ENCODE data around the gene SSC4D. TPM values are rescaled to one million over a fixed set of nuclear protein-coding genes. Genes with fewer than 3 reads are reported as not detected.
"Not testable (repeated sequence)": the region's sequence is repeated elsewhere in the genome, so short reads cannot be mapped to it uniquely, and the experiment has no call there.

The SSC4D gene
- total and polyA plus RNA-seq, 2 donors (not counting 1 experiment from before 2014, with no cell fraction given) = 0.33 to 0.42 TPM

- no peak for TF ChIP-seq CTCF (conservative IDR thresholded peaks at IDR 0.05 in 1 of 2, IDR thresholded peaks at IDR 0.05 in 1 of 2; ENCODE audit: low read depth in 1 of 2, low read length in 2 of 2)
- no peak for TF ChIP-seq EZH2 (IDR thresholded peaks at IDR 0.05; ENCODE audit: low read length, missing control alignments)
- H3K4me3 ChIP-seq (replicated peaks in 1 of 4; ENCODE audit: control extremely low read depth in 1 of 4, insufficient read depth in 1 of 4, low read depth in 3 of 4, low read length in 4 of 4) = no peak overlapping the region
- H3K4me1 ChIP-seq (ENCODE audit: control insufficient read depth, extremely low read depth, insufficient read depth, low read length) = peaks cover 8% of the 10 kb centered on the region
- no peak overlapping the region for H3K4me2 ChIP-seq (ENCODE audit: extremely low read depth, insufficient read depth, low read length)
- no peak overlapping the region for H3K27ac ChIP-seq (ENCODE audit: insufficient read depth, low read length)
- H4K20me1 ChIP-seq (ENCODE audit: control insufficient read depth, extremely low read depth, insufficient read depth, low read length) = no peaks in the 10 kb centered on the region
- DNase-seq (ENCODE audit: low read depth in 2 of 2) = no peak
- H3K9ac ChIP-seq (ENCODE audit: insufficient read depth, low read length) = no peak overlapping the region
- no peaks in the 10 kb centered on the region for H3K79me2 ChIP-seq (ENCODE audit: control insufficient read depth, insufficient read depth, low read length)
- no peaks in the 10 kb centered on the region for H3K9me3 ChIP-seq (ENCODE audit: control insufficient read depth, insufficient read depth, low read depth, low read length)
- no peak overlapping the region for H2AFZ ChIP-seq (ENCODE audit: low read length)
- H3K36me3 ChIP-seq (ENCODE audit: control insufficient read depth, insufficient read depth, low read length) = no peaks in the 10 kb centered on the region
- H3K27me3 ChIP-seq (ENCODE audit: control insufficient read depth, insufficient read depth, low read length) = no peaks in the 10 kb centered on the region
Observed at GRCh38 chr7:76425156-76425555, 15.7 kb upstream of the SSC4D start.

DNA sequence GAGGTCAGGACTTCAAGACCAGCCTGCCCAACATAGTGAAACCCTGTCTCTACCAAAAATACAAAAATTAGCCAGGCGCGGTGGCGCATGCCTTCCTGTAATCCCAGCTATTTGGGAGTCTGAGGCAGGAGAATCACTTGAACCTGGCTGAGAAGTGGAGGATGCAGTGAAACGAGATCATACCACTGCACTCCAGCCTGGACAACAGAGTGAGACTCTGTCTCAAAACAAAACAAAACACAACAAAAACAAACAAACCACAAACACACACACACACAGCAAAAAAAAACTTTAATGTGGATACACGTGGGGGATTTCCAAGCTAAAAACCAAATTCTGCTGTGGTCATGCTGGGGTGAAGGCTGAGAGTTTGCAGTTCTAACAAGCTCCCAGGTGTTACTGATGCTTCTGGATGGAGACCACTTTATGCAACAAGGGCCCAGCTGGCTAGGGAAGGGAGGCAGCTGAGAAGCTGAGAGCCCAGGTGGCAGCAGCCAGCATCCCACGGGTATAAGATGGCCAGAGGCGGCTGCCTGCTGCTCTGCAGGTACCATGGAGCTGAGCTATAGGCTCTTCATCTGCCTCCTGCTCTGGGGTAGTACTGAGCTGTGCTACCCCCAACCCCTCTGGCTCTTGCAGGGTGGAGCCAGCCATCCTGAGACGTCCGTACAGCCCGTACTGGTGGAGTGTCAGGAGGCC, 15.1 kb upstream of the SSC4D start, which contains the start of gene ZP3:
ZP3 (plus strand) TSS at position 538 of the 699 bp plus-strand sequence; CDS start at position 553, 15 bp downstream.
- no peaks in the 10 kb centered on the region for H3K9me3 ChIP-seq (ENCODE audit: control insufficient read depth, insufficient read depth, low read depth, low read length)
- no peak within 1 kb of the TSS for H2AFZ ChIP-seq (ENCODE audit: low read length)
- no peak within 1 kb of the TSS for H3K27ac ChIP-seq (ENCODE audit: insufficient read depth, low read length)
- peaks cover 8% of the 10 kb centered on the region for H3K4me1 ChIP-seq (ENCODE audit: control insufficient read depth, extremely low read depth, insufficient read depth, low read length)
- no peak within 1 kb of the TSS for H3K4me3 ChIP-seq (replicated peaks in 1 of 4; ENCODE audit: control extremely low read depth in 1 of 4, insufficient read depth in 1 of 4, low read depth in 3 of 4, low read length in 4 of 4)
- H3K36me3 ChIP-seq (ENCODE audit: control insufficient read depth, insufficient read depth, low read length) = no peaks in the 10 kb centered on the region
- no peak for DNase-seq (ENCODE audit: low read depth in 2 of 2)
- no peak for TF ChIP-seq EZH2 (IDR thresholded peaks at IDR 0.05; ENCODE audit: low read length, missing control alignments)
- no peak for TF ChIP-seq CTCF (conservative IDR thresholded peaks at IDR 0.05 in 1 of 2, IDR thresholded peaks at IDR 0.05 in 1 of 2; ENCODE audit: low read depth in 1 of 2, low read length in 2 of 2)
- H3K9ac ChIP-seq (ENCODE audit: insufficient read depth, low read length) = no peak within 1 kb of the TSS
- H4K20me1 ChIP-seq (ENCODE audit: control insufficient read depth, extremely low read depth, insufficient read depth, low read length) = no peaks in the 10 kb centered on the region
- no peak within 1 kb of the TSS for H3K4me2 ChIP-seq (ENCODE audit: extremely low read depth, insufficient read depth, low read length)
- H3K27me3 ChIP-seq (ENCODE audit: control insufficient read depth, insufficient read depth, low read length) = no peaks in the 10 kb centered on the region
- H3K79me2 ChIP-seq (ENCODE audit: control insufficient read depth, insufficient read depth, low read length) = no peaks in the 10 kb centered on the region

- peak in 1 of 2 donors; percentile 34 for DNase-seq (ENCODE audit: low read depth in 2 of 2)
- Histone ChIP-seq H3K27ac (ENCODE audit: insufficient read depth, low read length) (no peak overlapping the region), H3K27me3 (ENCODE audit: control insufficient read depth, insufficient read depth, low read length) (no peaks in the 10 kb centered on the region), H4K20me1 (ENCODE audit: control insufficient read depth, extremely low read depth, insufficient read depth, low read length) (no peaks in the 10 kb centered on the region), H3K79me2 (ENCODE audit: control insufficient read depth, insufficient read depth, low read length) (no peaks in the 10 kb centered on the region), H3K4me1 (ENCODE audit: control insufficient read depth, extremely low read depth, insufficient read depth, low read length) (peaks cover 8% of the 10 kb centered on the region), H3K36me3 (ENCODE audit: control insufficient read depth, insufficient read depth, low read length) (no peaks in the 10 kb centered on the region), H3K4me3 (replicated peaks in 1 of 4; ENCODE audit: control extremely low read depth in 1 of 4, insufficient read depth in 1 of 4, low read depth in 3 of 4, low read length in 4 of 4) (no peak overlapping the region), H3K4me2 (ENCODE audit: extremely low read depth, insufficient read depth, low read length) (no peak overlapping the region), H3K9me3 (ENCODE audit: control insufficient read depth, insufficient read depth, low read depth, low read length) (no peaks in the 10 kb centered on the region), H2AFZ (ENCODE audit: low read length) (no peak overlapping the region), H3K9ac (ENCODE audit: insufficient read depth, low read length) (no peak overlapping the region)
- no peak for TF ChIP-seq CTCF (conservative IDR thresholded peaks at IDR 0.05 in 1 of 2, IDR thresholded peaks at IDR 0.05 in 1 of 2; ENCODE audit: low read depth in 1 of 2, low read length in 2 of 2)
- no peak for TF ChIP-seq EZH2 (IDR thresholded peaks at IDR 0.05; ENCODE audit: low read length, missing control alignments)
Observed at GRCh38 chr7:76423666-76424412, 14.3 kb upstream of the SSC4D start.

- not testable (repeated sequence) for H3K36me3 ChIP-seq (ENCODE audit: control insufficient read depth, insufficient read depth, low read length); H3K27me3 ChIP-seq (ENCODE audit: control insufficient read depth, insufficient read depth, low read length); H3K4me3 ChIP-seq (replicated peaks in 1 of 4; ENCODE audit: control extremely low read depth in 1 of 4, insufficient read depth in 1 of 4, low read depth in 3 of 4, low read length in 4 of 4); H3K9me3 ChIP-seq (ENCODE audit: control insufficient read depth, insufficient read depth, low read depth, low read length); H2AFZ ChIP-seq (ENCODE audit: low read length); H4K20me1 ChIP-seq (ENCODE audit: control insufficient read depth, extremely low read depth, insufficient read depth, low read length); H3K4me1 ChIP-seq (ENCODE audit: control insufficient read depth, extremely low read depth, insufficient read depth, low read length); H3K4me2 ChIP-seq (ENCODE audit: extremely low read depth, insufficient read depth, low read length); H3K9ac ChIP-seq (ENCODE audit: insufficient read depth, low read length); H3K79me2 ChIP-seq (ENCODE audit: control insufficient read depth, insufficient read depth, low read length)
- H3K27ac ChIP-seq (ENCODE audit: insufficient read depth, low read length) = peak overlapping the region; percentile 63
- peak; percentile 83 to 98 for DNase-seq (ENCODE audit: low read depth in 2 of 2)
Observed at GRCh38 chr7:76421097-76421496, 11.6 kb upstream of the SSC4D start.
